GM18861 (cell line): ENCODE data around the gene LARP1B.
A peak's percentile ranks its signal among the peaks of the same experiment; 100 is the strongest.
"Not testable (repeated sequence)": the region's sequence is repeated elsewhere in the genome, so short reads cannot be mapped to it uniquely, and the experiment has no call there.

Experiments
- ATAC-seq: cut with Tn5 transposase; IDR thresholded peaks from one replicate; pipeline ENCODE4 v1.9.1; 2021; ENCODE audit not compliant: unreplicated experiment

Gene LARP1B

DNA sequence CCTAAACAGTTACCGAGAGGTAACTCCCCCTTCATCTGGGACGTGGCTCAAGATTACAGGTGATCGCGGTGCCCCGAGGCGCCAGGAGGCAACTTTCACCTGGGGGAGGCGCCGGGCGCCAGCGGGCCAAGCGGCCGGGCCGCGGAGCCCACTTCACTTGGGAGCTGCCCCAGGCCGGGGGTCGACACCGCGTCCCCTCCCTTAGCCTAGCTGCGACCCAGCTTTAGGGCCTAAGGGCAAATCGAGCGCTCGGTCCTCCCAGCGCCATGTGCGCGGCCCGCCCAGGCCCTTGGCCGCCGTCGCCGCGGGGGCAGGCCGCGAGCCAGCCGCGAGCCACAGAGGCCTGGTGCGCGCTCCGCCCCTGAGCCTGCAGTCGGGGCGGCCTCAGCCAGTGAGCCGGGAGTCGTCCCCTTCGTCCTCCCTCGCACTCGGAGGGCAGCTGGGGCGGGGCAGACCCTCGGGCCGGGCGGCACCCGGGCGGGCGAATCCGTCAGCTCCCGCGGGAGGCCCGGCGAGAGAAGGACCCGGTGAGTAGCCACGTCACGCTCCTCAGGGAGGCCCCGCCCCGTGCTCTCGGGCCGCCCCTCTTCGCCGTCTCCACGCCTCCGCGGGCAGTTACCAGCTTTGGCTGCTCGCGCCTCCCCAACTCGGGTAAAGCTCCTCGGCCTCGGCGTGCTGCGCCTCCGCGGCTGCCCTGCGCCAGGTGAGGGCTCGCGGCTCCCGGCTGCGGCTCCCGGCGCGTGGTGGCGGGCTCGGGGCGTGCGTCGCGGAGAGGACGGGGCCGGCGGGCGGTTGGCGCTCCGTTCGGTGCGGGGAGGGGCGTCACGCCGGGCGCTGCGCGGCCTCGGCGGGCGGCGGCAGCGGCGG lies at the start of gene LARP1B:
TSS of gene LARP1B (plus strand) at position 614 of the 867 bp plus-strand sequence. CDS start 13,640 bp downstream, outside the sequence.
- ATAC-seq = peak; percentile 87

DNA sequence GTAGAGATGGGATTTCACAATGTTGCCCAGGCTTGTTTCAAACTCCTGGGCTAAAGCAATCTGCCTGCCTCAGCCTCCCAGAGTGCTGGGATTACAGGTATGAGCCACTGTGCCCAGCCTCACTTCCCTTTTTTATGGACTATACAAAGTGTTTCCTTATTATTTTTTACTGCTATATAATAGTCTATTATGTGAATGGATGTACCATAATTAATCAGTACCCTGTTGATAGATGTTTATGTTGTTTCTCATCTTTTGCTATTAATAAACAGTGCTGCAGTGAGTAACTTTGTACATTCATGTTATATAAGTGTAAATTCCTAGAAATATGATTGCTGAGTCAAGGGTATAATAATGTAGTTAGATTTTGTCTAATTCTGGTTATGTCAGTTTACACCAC lies 35.8 kb upstream of the LARP1B start:
- no peak for ATAC-seq

DNA sequence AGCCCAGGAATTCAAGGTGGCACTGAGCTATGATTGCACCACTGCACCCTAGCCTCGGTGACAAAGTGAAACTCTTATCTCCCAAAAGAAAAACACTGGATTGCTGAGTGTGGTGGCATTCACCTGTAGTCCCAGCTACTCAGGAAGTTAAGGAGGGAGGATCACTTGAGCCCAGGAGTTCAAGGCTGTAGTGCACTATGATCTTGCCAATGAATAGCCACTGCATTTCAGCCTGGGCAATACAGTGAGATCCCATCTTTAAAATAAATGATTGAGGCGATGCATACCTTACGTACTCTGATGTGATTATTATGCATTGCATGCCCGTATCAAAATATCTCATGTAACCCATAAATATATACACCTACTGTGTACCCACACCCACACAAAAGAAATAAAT lies 31.2 kb upstream of the LARP1B start:
- ATAC-seq = no peak

DNA sequence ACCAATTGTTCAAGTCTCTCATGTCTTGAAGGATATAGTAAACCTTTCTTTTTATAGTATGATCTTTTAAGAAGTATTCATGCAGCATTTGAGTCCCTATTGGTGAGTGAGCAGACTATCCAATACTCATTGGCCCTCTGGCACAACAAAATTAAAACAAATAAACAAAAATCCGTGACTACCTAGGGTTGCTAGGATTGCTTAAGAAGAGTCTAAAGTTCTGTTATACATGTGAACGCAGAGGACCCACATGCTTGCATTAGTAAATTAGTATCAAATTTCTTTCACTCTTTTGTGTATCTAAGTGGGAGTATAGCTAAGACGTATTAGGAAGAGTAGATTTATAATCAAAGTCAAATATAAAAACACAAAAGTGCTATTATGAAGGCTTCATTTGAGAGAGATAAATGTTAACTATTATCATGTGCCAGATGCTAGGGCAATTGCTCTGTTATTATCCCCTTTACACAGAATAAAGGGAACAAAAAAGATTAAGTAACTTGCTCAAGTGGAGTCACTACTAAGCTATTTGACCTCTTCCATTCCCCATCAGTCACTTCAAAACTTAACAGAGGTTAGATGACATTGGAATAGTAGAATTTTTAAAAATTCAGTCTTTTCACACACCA lies 29.2 kb upstream of the LARP1B start:
- no peak for ATAC-seq

DNA sequence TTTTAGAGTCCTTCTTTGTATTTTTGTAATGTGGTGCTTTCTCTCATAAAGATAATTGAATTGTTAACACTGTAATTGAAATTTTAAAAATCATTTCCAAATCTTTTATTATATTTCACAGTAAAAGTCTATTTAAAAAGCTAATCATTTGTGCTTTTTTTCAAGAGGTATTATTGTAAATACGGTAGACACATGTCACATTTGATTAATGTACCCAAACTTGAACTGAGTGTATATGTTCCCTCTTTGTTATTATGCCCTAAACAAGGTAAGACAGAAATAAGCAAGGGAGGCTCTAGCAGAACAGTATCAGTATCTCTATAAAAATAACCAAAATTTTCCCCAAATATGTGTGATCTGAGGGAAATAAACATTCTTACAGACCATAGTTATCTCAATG lies 21.5 kb upstream of the LARP1B start:
- ATAC-seq = no peak

DNA sequence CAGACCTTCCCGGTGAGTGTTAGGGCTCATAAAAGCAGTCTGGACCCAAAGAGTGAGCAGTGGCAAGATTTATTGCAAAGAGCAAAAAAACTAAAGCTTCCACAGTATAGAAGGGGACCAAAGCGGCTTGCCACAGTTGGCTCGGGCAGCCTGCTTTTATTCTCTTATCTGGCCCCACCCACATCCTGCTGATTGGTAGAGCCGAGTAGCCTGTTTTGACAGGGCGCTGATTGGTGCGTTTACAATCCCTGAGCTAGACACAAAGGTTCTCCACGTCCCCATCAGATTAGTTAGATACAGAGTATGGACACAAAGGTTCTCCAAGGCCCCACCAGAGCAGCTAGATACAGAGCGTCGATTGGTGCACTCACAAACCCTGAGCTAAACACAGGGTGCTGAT lies 14.1 kb upstream of the LARP1B start:
- not testable (repeated sequence) for ATAC-seq

DNA sequence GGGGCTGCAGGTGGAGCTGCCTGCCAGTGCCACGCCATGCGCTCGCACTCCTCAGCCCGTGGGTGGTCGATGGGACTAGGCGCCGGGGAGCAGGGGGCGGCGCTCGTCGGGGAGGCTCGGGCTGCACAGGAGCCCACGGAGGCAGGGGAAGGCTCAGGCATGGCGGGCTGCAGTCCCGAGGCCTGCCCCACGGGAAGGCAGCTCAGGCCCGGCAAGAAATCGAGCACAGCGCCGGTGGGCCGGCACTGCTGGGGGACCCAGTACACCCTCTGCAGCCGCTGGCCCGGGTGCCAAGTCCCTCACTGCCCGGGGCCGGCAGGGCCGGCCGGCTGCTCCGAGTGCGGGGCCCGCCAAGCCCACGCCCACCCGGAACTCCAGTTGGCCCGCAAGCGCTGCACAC lies 13.6 kb upstream of the LARP1B start:
- not testable (repeated sequence) for ATAC-seq

DNA sequence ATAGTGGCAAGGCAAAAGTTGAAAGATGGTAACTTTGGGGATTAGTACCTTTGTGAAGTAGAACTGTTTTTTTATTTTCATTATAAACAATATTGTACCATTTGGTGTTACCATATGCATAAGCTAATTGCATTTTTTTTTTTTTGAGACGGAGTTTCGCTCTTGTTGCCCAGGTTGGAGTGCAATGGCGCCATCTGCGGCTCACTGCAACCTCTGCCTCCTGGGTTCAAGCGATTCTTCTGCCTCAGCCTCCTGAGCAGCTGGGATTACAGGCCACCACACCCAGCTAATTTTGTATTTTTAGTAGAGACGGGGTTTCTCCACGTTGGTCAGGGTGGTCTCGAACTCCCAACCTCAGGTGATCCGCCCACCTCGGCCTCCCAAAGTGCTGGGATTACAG lies 9.9 kb upstream of the LARP1B start:
- ATAC-seq = not testable (repeated sequence)

DNA sequence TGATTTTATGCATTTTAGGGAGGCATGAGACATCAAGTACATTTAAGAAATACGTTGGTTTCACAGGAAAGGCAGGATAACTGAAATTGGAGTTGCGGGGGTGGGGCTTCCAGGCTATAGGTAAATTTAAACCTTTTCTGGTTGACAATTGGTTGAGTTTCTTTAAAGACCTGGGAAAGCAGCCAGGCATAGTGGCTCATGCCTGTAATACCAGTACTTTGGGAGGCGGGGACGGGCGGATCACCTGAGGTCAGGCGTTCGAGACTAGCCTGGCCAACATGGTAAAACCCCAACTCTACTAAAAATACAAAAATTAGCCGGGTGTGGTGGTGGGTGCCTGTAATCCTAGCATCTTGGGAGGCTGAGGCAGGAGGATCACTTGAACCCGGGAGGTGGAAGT lies 6.2 kb upstream of the LARP1B start:
- not testable (repeated sequence) for ATAC-seq

DNA sequence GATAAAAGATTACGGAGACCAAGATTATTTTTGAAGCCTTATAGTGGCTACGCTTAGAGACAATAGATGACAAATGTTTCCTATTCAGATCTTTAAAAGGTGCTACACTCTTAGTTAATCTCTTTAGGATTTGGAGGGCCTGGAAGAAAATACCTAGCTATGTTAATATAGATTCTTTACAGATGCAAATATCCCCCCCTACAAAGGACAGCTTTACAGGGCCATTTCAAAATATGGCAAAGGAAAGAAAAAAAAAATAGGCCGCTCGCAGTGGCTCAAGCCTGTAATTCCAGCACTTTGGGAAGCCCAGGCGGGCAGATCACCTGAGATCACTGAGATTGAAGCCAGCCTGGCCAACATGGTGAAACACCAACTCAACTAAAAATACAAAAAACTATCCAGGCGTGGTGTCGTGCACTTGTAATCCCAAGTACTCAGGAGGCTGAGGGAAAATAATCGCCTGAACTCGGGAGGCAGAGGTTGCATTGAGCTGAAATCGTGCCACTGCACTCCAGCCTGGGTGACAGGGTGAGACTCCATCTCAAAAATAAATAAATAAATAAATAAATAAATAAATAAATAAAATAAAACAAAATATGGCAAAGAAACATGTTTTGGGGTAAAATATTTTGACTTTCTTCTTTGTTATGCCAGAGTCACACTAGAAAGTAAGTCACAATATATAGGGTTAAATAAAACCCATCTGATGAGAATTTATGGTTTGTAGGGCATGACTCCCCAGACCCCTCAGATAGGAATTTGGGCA lies 5.5 kb upstream of the LARP1B start:
- ATAC-seq = not testable (repeated sequence)

DNA sequence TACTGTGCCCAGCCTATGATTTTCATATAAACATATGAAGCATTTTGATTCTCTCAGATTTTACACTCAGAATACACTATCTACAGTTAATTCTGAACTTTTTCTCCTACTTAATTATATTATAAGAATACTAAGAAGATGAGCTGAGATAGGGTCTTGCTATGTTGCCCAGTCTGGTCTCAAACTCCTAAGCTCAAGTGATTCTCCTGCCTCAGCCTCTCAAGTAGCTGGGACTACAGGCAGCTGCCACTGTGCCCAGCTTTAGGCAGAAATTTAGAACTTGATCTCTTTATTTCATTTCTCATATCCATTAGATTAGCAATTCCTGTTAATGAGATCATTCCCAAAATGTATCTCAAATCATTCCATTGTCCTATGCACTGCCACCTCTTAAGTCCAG lies 4.7 kb upstream of the LARP1B start:
- ATAC-seq = no peak

DNA sequence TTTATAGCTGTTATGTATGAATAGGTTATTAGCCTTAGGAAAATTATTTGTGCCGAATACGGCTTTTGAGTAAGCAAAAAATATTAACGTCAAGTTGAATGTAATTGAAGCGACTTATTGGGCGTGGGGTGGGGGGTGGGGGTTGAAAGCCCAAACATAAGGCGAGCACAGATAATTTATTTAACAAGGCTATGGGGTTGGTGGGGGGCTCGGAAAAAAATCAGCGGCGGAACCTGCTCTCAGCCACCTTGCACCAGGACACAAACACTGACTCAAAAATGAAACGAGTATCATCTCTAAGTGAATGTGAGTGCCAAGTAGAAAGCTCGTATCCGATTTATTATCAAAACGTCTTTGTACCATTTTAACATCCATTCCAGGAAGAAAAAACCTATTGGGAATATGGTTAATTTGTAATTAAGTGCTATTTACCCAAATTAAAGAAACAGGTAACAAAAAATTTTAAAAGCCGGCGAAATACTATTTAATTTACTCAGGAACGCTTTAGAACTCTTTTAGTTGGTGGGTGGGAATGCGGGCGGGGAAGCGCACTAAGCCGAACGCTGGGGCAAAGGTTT lies 902 bp upstream of the LARP1B start:
- no peak for ATAC-seq

DNA sequence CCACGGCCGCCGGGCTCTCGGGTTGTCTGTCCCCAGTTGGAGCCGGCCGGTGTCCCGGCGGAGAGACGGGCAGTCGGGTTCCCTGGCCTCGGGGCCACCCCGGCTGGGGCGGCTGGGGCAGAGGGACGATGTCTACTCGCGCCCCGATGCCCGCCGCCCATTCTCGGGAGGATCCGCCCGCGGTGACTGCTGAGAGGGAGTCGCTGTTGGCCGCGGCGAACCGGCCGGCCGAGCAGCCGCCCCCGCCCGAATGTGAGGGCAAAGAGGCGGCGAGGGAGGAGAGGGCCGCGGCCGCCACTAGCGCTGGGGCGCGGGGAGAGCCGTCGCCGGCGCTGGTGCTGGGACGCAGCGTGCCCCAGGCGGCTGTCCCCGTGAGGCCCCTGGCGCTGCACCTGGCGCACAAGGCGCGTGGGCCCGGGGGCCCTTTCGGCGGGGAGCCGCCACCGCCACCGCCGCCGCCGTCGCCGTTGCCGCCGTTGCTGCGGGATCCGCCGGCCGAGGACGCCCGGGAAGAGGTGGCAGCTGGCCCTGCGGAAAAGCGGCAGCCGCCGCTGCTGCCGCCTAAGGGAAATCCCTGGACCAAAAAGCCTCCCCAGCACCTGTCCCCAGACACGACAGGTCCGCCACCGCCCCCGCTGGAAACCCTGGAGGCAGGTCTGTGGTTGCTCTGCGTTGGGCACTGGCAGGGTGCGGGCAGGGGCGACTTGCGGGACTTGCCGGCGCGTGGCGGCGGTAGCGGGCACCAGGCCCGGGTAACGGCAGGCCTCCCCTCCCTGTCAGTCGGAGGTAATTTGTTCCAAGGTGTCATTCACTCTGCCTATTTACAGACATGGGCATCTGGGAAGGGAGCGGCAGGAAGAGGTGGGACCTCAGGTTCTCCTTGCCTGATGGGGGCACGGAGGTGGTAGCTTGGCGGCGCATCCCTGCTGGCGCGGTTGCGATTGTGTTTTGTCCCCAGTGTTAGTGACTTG lies 739 bp downstream of the LARP1B start:
- peak; percentile 24 for ATAC-seq

DNA sequence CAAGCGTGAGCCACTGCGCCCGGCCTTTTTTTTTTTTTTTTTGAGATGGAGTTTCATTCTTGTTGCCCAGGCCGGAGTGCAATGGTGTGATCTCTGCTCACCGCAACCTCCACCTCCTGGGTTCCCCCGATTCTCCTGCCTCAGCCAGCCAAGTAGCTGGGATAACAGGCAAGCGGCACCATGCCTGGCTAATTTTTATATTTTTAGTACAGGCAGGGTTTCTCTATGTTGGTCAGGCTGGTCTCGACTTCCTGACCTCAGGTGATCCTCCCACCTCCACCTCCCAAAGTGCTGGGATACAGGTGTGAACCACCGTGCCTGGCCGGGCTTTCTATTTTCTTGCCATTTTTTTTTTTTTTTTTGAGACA lies 5.3 kb downstream of the LARP1B start:
- ATAC-seq = not testable (repeated sequence)

DNA sequence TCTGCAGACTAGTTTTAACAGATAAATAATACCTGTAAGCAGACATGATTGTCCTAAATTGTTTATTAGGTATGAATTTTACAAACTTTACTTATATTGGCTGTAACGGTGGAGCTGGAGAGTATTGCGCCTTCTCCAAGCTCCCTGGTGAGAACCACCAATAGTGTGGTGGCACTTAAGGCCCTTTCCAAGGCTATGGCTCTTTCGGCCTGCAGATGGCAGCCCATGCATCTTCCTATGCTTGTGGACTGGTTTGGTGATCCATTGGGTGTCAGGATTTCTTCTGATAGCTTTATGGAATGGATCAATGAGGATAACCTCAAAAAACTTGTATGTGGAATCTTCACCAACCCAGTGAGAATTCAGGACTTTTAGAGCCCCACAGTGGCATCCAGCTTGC lies 7.8 kb downstream of the LARP1B start:
- no peak for ATAC-seq

DNA sequence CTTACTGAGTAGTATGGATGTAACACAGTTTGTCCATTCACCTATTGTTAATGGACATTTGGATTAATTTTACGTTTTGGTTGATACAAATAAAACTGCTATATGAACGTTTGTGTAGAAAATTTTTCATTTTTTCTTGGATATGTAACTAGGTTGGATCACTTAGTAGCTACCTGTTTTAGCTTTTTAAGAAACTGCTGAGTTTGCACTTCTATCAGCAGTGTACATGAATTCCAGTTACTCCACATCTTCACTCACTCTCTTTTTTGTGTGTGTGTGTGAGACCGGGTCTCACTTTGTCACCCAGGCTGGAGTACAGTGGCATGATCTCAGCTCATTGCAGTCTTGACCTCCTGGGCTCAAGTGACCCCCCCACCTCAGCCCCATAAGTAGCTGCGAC lies 15.4 kb downstream of the LARP1B start:
- ATAC-seq = no peak

DNA sequence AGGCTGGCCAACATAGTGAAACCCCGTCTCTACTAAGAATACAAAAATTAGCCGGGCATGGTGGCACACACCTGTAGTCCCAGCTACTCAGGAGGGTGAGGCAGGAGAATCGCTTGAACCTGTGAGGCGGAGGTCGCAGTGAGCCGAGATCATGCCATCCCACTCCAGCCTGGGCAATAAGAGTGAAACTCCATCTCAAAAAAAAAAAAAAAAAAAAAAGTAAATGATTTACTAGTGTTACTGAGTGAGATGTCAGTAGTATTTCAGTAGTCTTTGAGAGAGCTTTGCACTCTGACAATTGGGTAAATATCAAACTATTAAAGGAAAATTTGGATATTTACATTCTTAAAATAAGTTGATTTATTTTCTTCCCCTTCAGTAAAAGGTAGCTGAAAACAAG lies 34.2 kb downstream of the LARP1B start:
- not testable (repeated sequence) for ATAC-seq

DNA sequence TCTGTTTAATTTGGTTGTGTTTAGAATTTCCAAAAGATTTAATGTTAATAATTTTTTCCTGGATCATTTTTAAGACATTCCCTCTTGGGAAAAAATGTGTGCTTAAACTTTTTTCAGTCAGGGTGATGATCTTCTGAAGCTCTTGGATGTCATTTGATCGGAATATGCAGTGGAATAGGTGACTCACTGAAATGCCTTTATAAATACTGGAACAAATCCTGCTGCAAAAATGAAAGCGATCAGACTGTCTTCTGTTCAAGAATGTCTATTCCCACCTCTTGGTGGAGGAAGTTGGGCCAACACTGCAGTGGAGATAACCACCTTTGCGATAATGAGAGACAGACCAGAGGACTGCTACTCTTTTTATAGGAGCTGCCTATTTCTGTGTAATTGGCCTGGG lies 46.7 kb downstream of the LARP1B start:
- ATAC-seq = no peak

DNA sequence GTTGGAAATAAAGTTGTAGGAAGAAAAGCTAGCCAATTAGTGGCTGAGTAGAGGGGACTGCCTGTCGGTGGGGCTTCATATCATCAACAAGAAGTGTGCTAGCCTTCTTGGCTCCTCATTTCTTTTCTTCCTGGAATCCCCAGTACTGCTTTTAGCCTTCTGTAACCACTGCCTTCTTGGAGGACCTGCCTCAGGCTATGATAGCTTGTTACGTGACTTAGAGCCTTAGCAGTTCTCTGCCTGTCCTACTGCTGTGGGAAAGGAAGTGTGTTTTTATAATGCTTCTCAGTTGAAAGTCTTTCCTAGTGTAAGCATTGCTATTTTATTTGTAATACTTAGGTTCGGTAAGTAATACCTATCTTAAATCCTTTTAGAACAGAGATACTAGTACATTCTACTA lies 61.9 kb downstream of the LARP1B start:
- no peak for ATAC-seq

DNA sequence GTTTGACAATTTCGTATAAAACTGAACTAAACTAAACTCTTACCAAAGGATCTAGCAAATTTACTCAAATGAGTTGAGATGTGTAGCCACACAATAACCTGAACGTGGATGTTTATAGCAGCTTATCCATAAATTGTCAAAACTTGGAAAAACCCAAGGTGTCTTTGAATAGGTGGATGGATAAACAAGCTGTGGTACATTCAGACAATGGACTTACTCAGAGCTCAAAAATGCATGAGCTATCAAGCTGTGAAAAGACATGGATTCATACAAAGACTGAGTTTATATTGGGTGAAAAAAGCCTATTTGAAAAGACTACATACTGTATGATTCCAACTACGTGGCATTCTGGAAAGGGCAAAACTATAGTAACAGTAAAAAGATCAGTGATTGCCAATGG lies 69.5 kb downstream of the LARP1B start:
- ATAC-seq = no peak
